IPS-15b (cell line): ENCODE data around the gene TSHR.
"Not testable (repeated sequence)": the region's sequence is repeated elsewhere in the genome, so short reads cannot be mapped to it uniquely, and the experiment has no call there.

Source experiments
- H3K27me3 ChIP-seq: one replicate; pipeline ENCODE4 v1.6.1; 2013; ENCODE audit warnings: low read length; ENCODE audit not compliant: control insufficient read depth, insufficient read depth
- H3K36me3 ChIP-seq: one replicate; pipeline ENCODE4 v1.6.1; 2013; ENCODE audit warnings: low read length; ENCODE audit not compliant: control insufficient read depth, insufficient read depth
- H3K4me1 ChIP-seq: one replicate; pipeline ENCODE4 v1.6.1; 2013; ENCODE audit warnings: mild to moderate bottlenecking, low read length; ENCODE audit not compliant: control insufficient read depth, insufficient read depth
- H3K4me3 ChIP-seq: one replicate; pipeline ENCODE4 v1.5.1; 2013; ENCODE audit warnings: low read depth, low read length
- H3K9ac ChIP-seq: one replicate; pipeline ENCODE4 v1.6.1; 2013; ENCODE audit warnings: low read depth, mild to moderate bottlenecking, low read length
- H3K9me3 ChIP-seq: one replicate; pipeline ENCODE4 v1.6.1; 2013; ENCODE audit warnings: mild to moderate bottlenecking, low read length; ENCODE audit not compliant: control insufficient read depth, insufficient read depth

TSHR gene

DNA sequence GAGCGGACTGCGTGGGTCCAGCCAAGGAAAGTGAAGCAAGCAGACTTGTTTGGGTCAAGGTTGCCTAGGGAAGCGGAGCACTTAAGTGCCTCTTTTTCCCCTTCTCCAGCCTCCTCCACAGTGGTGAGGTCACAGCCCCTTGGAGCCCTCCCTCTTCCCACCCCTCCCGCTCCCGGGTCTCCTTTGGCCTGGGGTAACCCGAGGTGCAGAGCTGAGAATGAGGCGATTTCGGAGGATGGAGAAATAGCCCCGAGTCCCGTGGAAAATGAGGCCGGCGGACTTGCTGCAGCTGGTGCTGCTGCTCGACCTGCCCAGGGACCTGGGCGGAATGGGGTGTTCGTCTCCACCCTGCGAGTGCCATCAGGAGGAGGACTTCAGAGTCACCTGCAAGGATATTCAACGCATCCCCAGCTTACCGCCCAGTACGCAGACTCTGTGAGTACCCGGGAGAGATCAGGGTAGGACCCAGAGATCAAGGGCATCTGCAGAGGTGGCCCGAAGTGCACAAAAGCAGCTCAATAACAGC lies at the start of gene TSHR:
TSHR (plus strand) TSS at position 206 of the 526 bp plus-strand sequence; CDS start at position 266, 60 bp downstream.
- Histone ChIP-seq H3K27me3 (peaks cover 18% of the 10 kb centered on the region), H3K9ac (no peak within 1 kb of the TSS), H3K4me1 (no peaks in the 10 kb centered on the region), H3K36me3 (no peaks in the 10 kb centered on the region), H3K9me3 (no peaks in the 10 kb centered on the region), H3K4me3 (peak within 1 kb of the TSS; percentile 72)

GRCh38 chr14:80906336-80906735 lies 49.1 kb upstream of the TSHR start:
- no peak overlapping the region for H3K4me3 ChIP-seq
- no peaks in the 10 kb centered on the region for H3K36me3 ChIP-seq
- no peak overlapping the region for H3K9ac ChIP-seq

GRCh38 chr14:80906946-80907345 lies 48.5 kb upstream of the TSHR start:
- no peak overlapping the region for H3K9ac ChIP-seq
- no peaks in the 10 kb centered on the region for H3K9me3 ChIP-seq
- peaks cover 5% of the 10 kb centered on the region for H3K4me1 ChIP-seq
- no peak overlapping the region for H3K4me3 ChIP-seq
- H3K36me3 ChIP-seq, result no peaks in the 10 kb centered on the region
- no peaks in the 10 kb centered on the region for H3K27me3 ChIP-seq

More at GRCh38 chr14:80906336-80906735, 49.1 kb upstream of the TSHR start:
- peaks cover 5% of the 10 kb centered on the region for H3K4me1 ChIP-seq
- no peaks in the 10 kb centered on the region for H3K9me3 ChIP-seq
- no peaks in the 10 kb centered on the region for H3K27me3 ChIP-seq

GRCh38 chr14:80912013-80912412 lies 43.4 kb upstream of the TSHR start:
- not testable (repeated sequence) for H3K36me3 ChIP-seq, H3K4me3 ChIP-seq, H3K9ac ChIP-seq, H3K9me3 ChIP-seq, H3K27me3 ChIP-seq, H3K4me1 ChIP-seq

DNA sequence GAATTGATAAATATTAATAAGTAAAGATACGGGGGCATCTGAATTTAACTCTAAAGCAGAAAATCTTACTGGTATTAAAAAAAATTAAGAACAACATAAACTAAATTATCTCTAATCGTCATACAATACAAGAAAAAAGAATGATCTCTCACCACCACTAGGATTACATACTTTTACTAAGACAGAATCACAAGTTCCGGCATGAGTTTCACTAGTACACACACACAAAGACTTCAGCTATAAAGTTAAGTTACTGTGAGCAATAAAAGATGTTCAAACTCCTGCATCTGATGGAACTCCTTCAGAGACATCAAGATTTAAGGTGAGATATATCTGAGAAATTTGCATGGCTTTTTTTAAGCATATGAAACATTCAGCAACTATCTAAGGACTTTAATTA lies 35.8 kb upstream of the TSHR start:
- Histone ChIP-seq H3K9me3 (no peaks in the 10 kb centered on the region), H3K36me3 (no peaks in the 10 kb centered on the region), H3K27me3 (no peaks in the 10 kb centered on the region), H3K9ac (no peak overlapping the region), H3K4me1 (no peaks in the 10 kb centered on the region), H3K4me3 (no peak overlapping the region)

DNA sequence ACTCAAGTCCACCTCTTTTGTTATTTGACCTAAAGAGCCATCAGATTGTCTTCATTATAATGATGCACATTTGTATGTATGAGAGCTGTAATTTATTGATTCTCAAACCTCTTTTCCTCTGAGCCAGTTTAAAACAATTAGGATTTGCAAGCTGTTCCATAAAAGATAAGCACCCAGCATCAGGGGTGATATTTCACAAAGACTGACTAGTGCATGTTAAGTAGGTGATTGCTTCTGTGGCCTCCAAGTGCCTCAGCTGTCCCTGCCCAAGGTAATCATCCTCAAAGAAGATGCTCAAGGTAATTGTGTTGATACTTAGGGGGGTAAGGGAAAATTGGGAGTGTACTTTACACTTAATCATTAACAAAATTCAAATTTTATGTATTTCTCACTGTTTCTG lies 32.1 kb upstream of the TSHR start:
- Histone ChIP-seq H3K9ac (no peak overlapping the region), H3K4me3 (no peak overlapping the region), H3K9me3 (no peaks in the 10 kb centered on the region), H3K36me3 (no peaks in the 10 kb centered on the region), H3K4me1 (peaks cover 2% of the 10 kb centered on the region), H3K27me3 (no peaks in the 10 kb centered on the region)

GRCh38 chr14:80924365-80925103 lies 30.9 kb upstream of the TSHR start:
- Histone ChIP-seq H3K4me3 (no peak overlapping the region), H3K27me3 (no peaks in the 10 kb centered on the region), H3K36me3 (no peaks in the 10 kb centered on the region), H3K9ac (no peak overlapping the region), H3K9me3 (no peaks in the 10 kb centered on the region), H3K4me1 (peaks cover 2% of the 10 kb centered on the region)

DNA sequence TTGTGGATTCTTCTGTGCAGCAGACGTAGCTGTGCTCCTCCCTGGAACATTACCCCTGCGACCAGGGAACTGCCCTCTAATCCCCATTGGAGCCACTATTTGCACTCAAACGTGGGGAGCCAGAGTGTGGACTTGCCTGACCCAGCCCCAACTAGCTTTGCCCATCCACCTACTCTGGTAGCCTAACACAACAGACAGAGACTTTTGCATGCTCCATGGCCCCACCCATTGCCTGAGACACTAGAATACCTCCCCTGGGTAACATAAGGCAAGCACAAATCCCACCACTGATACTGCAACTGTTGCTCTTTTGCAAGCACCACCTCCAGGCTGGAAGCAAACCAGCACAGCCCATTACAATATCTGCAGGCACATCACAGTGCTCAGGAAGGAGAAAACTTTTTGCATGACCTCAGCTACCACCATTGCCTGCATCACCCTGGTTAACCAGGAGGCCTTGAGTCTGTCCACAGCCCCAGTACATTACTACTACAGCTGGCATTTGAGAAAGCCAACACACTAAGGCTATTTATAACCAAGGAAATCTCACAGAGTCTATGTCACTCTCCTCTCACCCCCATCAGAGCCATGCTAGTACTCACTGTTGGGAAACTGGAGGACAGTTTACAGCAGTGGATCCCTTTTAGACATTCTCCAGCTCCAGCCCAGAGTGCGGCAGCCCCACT lies 28.9 kb upstream of the TSHR start:
- H3K27me3 ChIP-seq, result no peaks in the 10 kb centered on the region
- H3K9me3 ChIP-seq, result no peaks in the 10 kb centered on the region
- peaks cover 2% of the 10 kb centered on the region for H3K4me1 ChIP-seq
- no peaks in the 10 kb centered on the region for H3K36me3 ChIP-seq
- H3K4me3 ChIP-seq, result no peak overlapping the region
- H3K9ac ChIP-seq, result no peak overlapping the region

DNA sequence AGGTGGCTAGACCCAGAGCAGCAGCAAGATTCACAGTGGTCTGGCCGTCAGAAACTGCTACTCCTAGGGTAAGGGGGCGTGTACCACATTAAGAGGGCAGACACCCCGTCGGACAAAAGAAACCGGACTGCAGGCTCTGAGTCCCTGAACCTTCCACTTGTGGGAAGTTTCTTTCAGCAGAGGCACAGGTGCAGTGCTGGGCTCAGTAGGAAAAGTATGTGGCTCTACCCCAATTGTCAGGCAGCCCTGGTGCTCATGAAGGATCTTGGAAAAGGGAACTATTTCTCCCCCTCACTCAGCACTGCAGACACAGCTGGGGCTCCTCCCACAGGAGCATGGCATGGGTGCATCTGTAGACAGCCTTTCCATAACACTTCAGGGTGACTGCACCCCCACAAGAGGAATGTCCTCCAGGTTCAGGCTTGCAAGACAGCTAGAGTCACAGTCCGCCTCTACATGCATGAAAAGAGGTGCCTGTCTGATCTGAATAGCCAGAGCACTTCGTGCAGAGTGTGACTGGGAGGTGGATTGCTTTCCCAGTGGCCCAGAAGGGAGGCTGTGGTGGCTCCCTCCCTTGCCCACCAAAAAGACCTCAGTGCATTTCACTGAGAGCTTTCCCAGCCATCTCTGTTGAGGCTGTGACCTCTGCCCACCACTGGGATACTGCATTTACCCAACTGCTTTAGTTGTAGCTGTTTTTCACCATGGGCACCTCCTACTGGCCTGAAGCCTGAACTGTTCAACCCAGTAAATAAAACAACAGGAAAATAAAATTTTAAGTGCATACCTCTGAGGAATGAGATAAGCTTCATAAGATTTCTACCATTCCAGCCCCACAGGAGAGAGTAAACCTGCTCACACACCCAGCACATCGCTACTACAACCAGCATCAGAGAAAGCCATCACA lies 28.1 kb upstream of the TSHR start:
- Histone ChIP-seq H3K9ac (no peak overlapping the region), H3K27me3 (no peaks in the 10 kb centered on the region), H3K9me3 (no peaks in the 10 kb centered on the region), H3K36me3 (no peaks in the 10 kb centered on the region), H3K4me1 (peaks cover 2% of the 10 kb centered on the region), H3K4me3 (no peak overlapping the region)

GRCh38 chr14:80930095-80930494 lies 25.3 kb upstream of the TSHR start:
- Histone ChIP-seq H3K9ac (no peak overlapping the region), H3K4me1 (peaks cover 2% of the 10 kb centered on the region), H3K4me3 (no peak overlapping the region), H3K27me3 (no peaks in the 10 kb centered on the region), H3K9me3 (no peaks in the 10 kb centered on the region), H3K36me3 (no peaks in the 10 kb centered on the region)

DNA sequence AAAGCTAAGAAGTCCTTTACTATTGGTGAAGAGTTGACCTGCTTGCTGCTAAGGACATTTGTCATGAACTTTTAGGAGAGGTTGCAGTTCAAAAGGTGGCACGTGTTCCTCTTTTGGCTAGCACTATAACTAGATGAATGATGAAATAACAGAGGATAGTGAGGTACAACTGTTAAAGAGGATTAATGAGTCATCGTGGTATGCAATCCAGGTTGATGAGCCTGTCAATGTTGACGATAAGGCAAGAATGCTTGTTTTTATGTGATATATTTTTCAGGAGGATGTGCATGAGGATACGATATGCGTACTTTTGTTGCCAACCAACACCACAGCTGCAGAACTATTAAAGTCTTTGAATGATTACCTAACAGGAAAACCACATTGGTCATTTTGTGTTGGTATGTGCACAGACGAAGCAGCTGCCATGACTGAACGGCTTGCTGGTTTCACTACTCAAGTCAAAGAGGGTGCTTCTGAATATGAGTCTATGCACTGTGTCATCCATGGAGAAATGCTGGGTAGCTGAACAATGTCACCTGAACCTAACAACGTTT lies 24.5 kb upstream of the TSHR start:
- no peaks in the 10 kb centered on the region for H3K4me1 ChIP-seq
- no peak overlapping the region for H3K9ac ChIP-seq

More for the DNA sequence above, 24.5 kb upstream of the TSHR start:
- H3K27me3 ChIP-seq, result no peaks in the 10 kb centered on the region
- H3K4me3 ChIP-seq, result no peak overlapping the region
- no peaks in the 10 kb centered on the region for H3K36me3 ChIP-seq
- no peaks in the 10 kb centered on the region for H3K9me3 ChIP-seq
